ENCODE data around the gene TMEM40.

Gene TMEM40

DNA sequence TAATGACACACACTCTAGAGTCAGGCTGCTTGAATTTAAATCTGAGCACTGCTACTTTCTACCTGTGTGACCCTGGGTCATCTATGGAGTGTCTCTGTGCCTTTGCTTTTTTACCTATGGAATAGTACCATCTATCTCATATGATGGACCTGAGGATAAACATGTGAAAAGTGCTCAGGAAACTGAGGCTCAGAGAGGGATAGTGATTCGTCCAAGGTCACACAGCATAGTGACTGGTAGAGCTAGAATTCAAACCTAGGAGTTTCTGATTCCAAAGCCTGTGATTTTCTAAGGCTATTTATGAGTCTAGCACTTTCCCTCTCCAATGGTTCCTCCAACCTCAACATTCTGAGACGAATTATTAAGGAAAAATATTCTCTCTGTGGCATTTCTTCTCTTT, 63.1 kb downstream of the TMEM40 start:
- Histone ChIP-seq H3K23ac (ENCODE audit: low read depth, low read length, poor library complexity) (no peak overlapping the region), H3K27me3 (ENCODE audit: control insufficient read depth in 3 of 3, insufficient read depth in 3 of 3, low read depth in 1 of 3, low read length in 3 of 3) (peaks cover 0 to 10% (median 0%) of the 10 kb centered on the region in 3 experiments), H2AFZ (ENCODE audit: low read length) (no peak overlapping the region), H4K8ac (ENCODE audit: low read depth, low read length) (no peak overlapping the region), H2BK15ac (ENCODE audit: low read length) (no peak overlapping the region), H3K4me1 (ENCODE audit: control insufficient read depth in 2 of 2, insufficient read depth in 1 of 2, low read depth in 1 of 2, low read length in 2 of 2) (peaks cover 3 to 4% of the 10 kb centered on the region in 2 donors), H2AK5ac (ENCODE audit: low read depth, low read length) (no peak overlapping the region), H3K9me3 (replicated peaks in 1 of 2; ENCODE audit: control insufficient read depth in 2 of 2, insufficient read depth in 1 of 2, low read depth in 1 of 2, low read length in 2 of 2) (no peaks in the 10 kb centered on the region), H2BK5ac (ENCODE audit: low read length) (no peak overlapping the region), H3K4ac (ENCODE audit: low read length) (no peak overlapping the region), H3K4me3 (ENCODE audit: low read length in 2 of 2) (no peak overlapping the region), H3K14ac (ENCODE audit: low read length) (no peak overlapping the region), H4K91ac (ENCODE audit: low read depth, low read length, poor library complexity) (no peak overlapping the region), H2BK120ac (ENCODE audit: low read depth, low read length) (no peak overlapping the region), H3K18ac (ENCODE audit: low read length) (no peak overlapping the region), H3K4me2 (ENCODE audit: insufficient read depth, low read length, poor library complexity, severe bottlenecking) (no peak overlapping the region), H3K27ac (replicated peaks; ENCODE audit: low read length) (no peak overlapping the region), H3K36me3 (replicated peaks in 1 of 2; ENCODE audit: control insufficient read depth in 2 of 2, insufficient read depth in 2 of 2, low read length in 2 of 2) (no peaks in the 10 kb centered on the region), H2BK12ac (ENCODE audit: low read length) (no peak overlapping the region), H3K9ac (ENCODE audit: low read depth, low read length, poor library complexity) (no peak overlapping the region), H3K79me1 (ENCODE audit: low read depth, low read length) (no peaks in the 10 kb centered on the region)
- no peak for DNase-seq (ENCODE audit: low spot score)
- WGBS, 2 donors (ENCODE audit: extremely low coverage in 2 of 2, insufficient read length in 2 of 2, insufficient replicate concordance in 1 of 2) = no CpG with 5 or more reads among the region's 2 CpGs

DNA sequence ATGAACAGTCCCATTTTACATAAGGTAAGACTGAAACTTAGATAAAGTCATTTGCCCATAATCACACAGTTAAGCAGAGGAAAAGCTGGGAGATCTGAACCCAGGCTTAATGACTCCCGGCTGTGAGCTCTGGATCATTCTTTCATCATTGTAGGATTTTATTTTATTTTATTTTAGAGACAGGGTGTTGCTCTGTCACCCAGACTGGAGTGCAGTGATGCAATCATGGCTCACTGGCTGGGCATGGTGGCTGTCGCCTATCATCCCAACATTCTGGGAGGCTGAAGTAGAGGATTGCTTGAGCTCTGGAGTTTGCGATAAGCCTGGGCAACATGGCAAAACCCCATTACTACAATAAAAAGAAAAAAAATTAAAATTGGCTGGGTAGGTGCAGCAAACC, 63.9 kb downstream of the TMEM40 start:
- Histone ChIP-seq H2AFZ (ENCODE audit: low read length) (no peak overlapping the region), H2BK12ac (ENCODE audit: low read length) (no peak overlapping the region), H3K4ac (ENCODE audit: low read length) (no peak overlapping the region), H3K23ac (ENCODE audit: low read depth, low read length, poor library complexity) (no peak overlapping the region), H3K18ac (ENCODE audit: low read length) (no peak overlapping the region), H3K4me2 (ENCODE audit: insufficient read depth, low read length, poor library complexity, severe bottlenecking) (no peak overlapping the region), H3K14ac (ENCODE audit: low read length) (no peak overlapping the region), H2BK15ac (ENCODE audit: low read length) (no peak overlapping the region), H2BK120ac (ENCODE audit: low read depth, low read length) (no peak overlapping the region), H2BK5ac (ENCODE audit: low read length) (no peak overlapping the region), H3K9me3 (replicated peaks in 1 of 2; ENCODE audit: control insufficient read depth in 2 of 2, insufficient read depth in 1 of 2, low read depth in 1 of 2, low read length in 2 of 2) (no peaks in the 10 kb centered on the region), H3K36me3 (replicated peaks in 1 of 2; ENCODE audit: control insufficient read depth in 2 of 2, insufficient read depth in 2 of 2, low read length in 2 of 2) (no peaks in the 10 kb centered on the region), H4K91ac (ENCODE audit: low read depth, low read length, poor library complexity) (no peak overlapping the region), H3K27me3 (ENCODE audit: control insufficient read depth in 3 of 3, insufficient read depth in 3 of 3, low read depth in 1 of 3, low read length in 3 of 3) (peaks cover 0 to 2% (median 0%) of the 10 kb centered on the region in 3 experiments), H2AK5ac (ENCODE audit: low read depth, low read length) (no peak overlapping the region), H3K4me1 (ENCODE audit: control insufficient read depth in 2 of 2, insufficient read depth in 1 of 2, low read depth in 1 of 2, low read length in 2 of 2) (peaks cover 3 to 4% of the 10 kb centered on the region in 2 donors), H3K27ac (replicated peaks; ENCODE audit: low read length) (no peak overlapping the region), H3K79me1 (ENCODE audit: low read depth, low read length) (no peaks in the 10 kb centered on the region), H4K8ac (ENCODE audit: low read depth, low read length) (no peak overlapping the region), H3K9ac (ENCODE audit: low read depth, low read length, poor library complexity) (no peak overlapping the region), H3K4me3 (ENCODE audit: low read length in 2 of 2) (no peak overlapping the region)
- no peak for DNase-seq (ENCODE audit: low spot score)
- no CpG with 5 or more reads among the region's 3 CpGs for WGBS, 2 donors (ENCODE audit: extremely low coverage in 2 of 2, insufficient read length in 2 of 2, insufficient replicate concordance in 1 of 2)

DNA sequence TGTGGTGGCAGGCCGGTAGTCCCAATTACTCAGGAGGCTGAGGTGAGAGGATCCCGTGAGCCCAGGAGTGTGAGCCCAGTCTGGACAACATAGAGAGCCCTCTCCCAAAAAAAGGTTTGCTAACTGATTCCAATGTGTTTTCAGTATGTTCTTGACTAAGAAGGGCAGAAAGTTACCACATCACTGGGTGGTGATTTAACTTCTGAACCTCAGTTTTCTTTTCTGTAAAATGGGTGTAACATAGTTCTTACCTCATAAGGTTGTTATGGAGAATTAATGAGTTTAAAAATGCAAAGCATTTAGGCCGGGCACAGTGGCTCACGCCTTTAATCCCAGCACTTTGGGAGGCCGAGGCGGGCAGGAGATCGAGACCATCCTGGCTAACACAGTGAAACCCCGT, 66.6 kb downstream of the TMEM40 start:
- Histone ChIP-seq H3K36me3 (replicated peaks in 1 of 2; ENCODE audit: control insufficient read depth in 2 of 2, insufficient read depth in 2 of 2, low read length in 2 of 2) (no peaks in the 10 kb centered on the region), H4K91ac (ENCODE audit: low read depth, low read length, poor library complexity) (no peak overlapping the region), H2BK12ac (ENCODE audit: low read length) (no peak overlapping the region), H2BK15ac (ENCODE audit: low read length) (no peak overlapping the region), H3K14ac (ENCODE audit: low read length) (no peak overlapping the region), H2AFZ (ENCODE audit: low read length) (no peak overlapping the region), H2BK120ac (ENCODE audit: low read depth, low read length) (no peak overlapping the region), H4K8ac (ENCODE audit: low read depth, low read length) (no peak overlapping the region), H2BK5ac (ENCODE audit: low read length) (no peak overlapping the region), H3K27me3 (ENCODE audit: control insufficient read depth in 3 of 3, insufficient read depth in 3 of 3, low read depth in 1 of 3, low read length in 3 of 3) (no peaks in the 10 kb centered on the region), H3K4me2 (ENCODE audit: insufficient read depth, low read length, poor library complexity, severe bottlenecking) (no peak overlapping the region), H3K4me1 (ENCODE audit: control insufficient read depth in 2 of 2, insufficient read depth in 1 of 2, low read depth in 1 of 2, low read length in 2 of 2) (peaks cover 3 to 4% of the 10 kb centered on the region in 2 donors), H3K9ac (ENCODE audit: low read depth, low read length, poor library complexity) (no peak overlapping the region), H3K18ac (ENCODE audit: low read length) (no peak overlapping the region), H3K4ac (ENCODE audit: low read length) (no peak overlapping the region), H3K23ac (ENCODE audit: low read depth, low read length, poor library complexity) (no peak overlapping the region), H3K79me1 (ENCODE audit: low read depth, low read length) (no peaks in the 10 kb centered on the region), H3K9me3 (replicated peaks in 1 of 2; ENCODE audit: control insufficient read depth in 2 of 2, insufficient read depth in 1 of 2, low read depth in 1 of 2, low read length in 2 of 2) (no peaks in the 10 kb centered on the region), H2AK5ac (ENCODE audit: low read depth, low read length) (no peak overlapping the region), H3K27ac (replicated peaks; ENCODE audit: low read length) (no peak overlapping the region), H3K4me3 (ENCODE audit: low read length in 2 of 2) (no peak overlapping the region)
- no peak for DNase-seq (ENCODE audit: low spot score)
- no CpG with 5 or more reads among the region's 8 CpGs for WGBS, 2 donors (ENCODE audit: extremely low coverage in 2 of 2, insufficient read length in 2 of 2, insufficient replicate concordance in 1 of 2)

DNA sequence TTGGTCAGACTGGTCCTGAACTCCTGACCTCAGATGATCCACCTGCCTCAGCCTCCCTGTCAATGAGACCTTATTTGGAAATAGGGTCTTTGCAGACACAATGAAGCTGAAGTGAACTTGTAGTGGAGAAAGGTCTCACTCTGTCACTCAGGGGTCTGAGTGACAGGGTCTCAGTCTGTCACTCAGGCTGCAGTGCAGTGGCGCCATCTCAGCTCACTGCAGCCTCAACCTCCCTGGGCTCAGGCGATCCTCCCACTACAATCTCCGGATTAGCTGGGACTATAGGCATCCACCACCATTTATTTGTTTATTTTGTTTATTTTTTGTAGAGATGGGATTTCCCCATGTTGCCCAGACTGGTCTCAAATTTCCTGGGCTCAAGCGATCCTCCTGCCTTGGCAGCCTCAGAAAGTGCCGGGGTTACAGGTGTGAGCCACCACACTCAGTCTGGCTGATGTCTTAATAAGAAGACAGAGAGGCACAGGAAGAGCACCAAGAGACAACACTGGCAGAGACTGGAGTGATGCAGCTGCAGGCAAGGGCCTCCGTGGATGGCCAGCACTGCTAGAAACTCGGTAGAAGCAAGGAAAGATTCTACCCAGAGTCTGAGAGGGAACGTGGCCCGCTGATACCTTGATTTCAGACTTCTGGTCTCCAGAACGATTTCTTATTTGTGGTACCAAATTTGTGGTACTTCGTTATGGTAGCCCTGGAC, 68.9 kb downstream of the TMEM40 start:
- Histone ChIP-seq H3K4me1 (ENCODE audit: control insufficient read depth in 2 of 2, insufficient read depth in 1 of 2, low read depth in 1 of 2, low read length in 2 of 2) (peaks cover 3 to 4% of the 10 kb centered on the region in 2 donors), H4K8ac (ENCODE audit: low read depth, low read length) (no peak overlapping the region), H4K91ac (ENCODE audit: low read depth, low read length, poor library complexity) (no peak overlapping the region), H2AFZ (ENCODE audit: low read length) (peak overlapping the region; percentile 45), H3K18ac (ENCODE audit: low read length) (no peak overlapping the region), H3K4ac (ENCODE audit: low read length) (no peak overlapping the region), H3K79me1 (ENCODE audit: low read depth, low read length) (no peaks in the 10 kb centered on the region), H3K23ac (ENCODE audit: low read depth, low read length, poor library complexity) (no peak overlapping the region), H3K4me2 (ENCODE audit: insufficient read depth, low read length, poor library complexity, severe bottlenecking) (no peak overlapping the region), H2BK120ac (ENCODE audit: low read depth, low read length) (no peak overlapping the region), H3K27me3 (ENCODE audit: control insufficient read depth in 3 of 3, insufficient read depth in 3 of 3, low read depth in 1 of 3, low read length in 3 of 3) (no peaks in the 10 kb centered on the region), H3K27ac (replicated peaks; ENCODE audit: low read length) (no peak overlapping the region), H3K14ac (ENCODE audit: low read length) (no peak overlapping the region), H2BK15ac (ENCODE audit: low read length) (no peak overlapping the region), H3K9me3 (replicated peaks in 1 of 2; ENCODE audit: control insufficient read depth in 2 of 2, insufficient read depth in 1 of 2, low read depth in 1 of 2, low read length in 2 of 2) (no peaks in the 10 kb centered on the region), H2BK5ac (ENCODE audit: low read length) (no peak overlapping the region), H3K4me3 (ENCODE audit: low read length in 2 of 2) (no peak overlapping the region), H2AK5ac (ENCODE audit: low read depth, low read length) (no peak overlapping the region), H3K9ac (ENCODE audit: low read depth, low read length, poor library complexity) (no peak overlapping the region), H2BK12ac (ENCODE audit: low read length) (no peak overlapping the region), H3K36me3 (replicated peaks in 1 of 2; ENCODE audit: control insufficient read depth in 2 of 2, insufficient read depth in 2 of 2, low read length in 2 of 2) (no peaks in the 10 kb centered on the region)
- no CpG with 5 or more reads among the region's 11 CpGs for WGBS, 2 donors (ENCODE audit: extremely low coverage in 2 of 2, insufficient read length in 2 of 2, insufficient replicate concordance in 1 of 2)
- no peak for DNase-seq (ENCODE audit: low spot score)
